HCT116 (cell line): ENCODE results near the gene TCHP. TPM values are rescaled to one million over a fixed set of nuclear protein-coding genes. Genes with fewer than 3 reads are reported as not detected.

Source experiments
- ATAC-seq: fragments of 200-7000 bp; cut with Tn5 transposase; 2 replicates; pipeline ENCODE4 v1.9.1; 2020; ENCODE audit warnings: mild to moderate bottlenecking, moderate library complexity
- BruUV-seq: library from RNA; stranded (reverse); fragments of 400-500 nt; replicated peaks from 2 replicates; lab custom pipeline; 2021; lab: Mats Ljungman, UMichigan
- CTCF ChIA-PET: fragments of 300-600 bp; sonication (Branson Sonifier 250); formaldehyde crosslinking; loops from one replicate; lab custom pipeline; 2021; ENCODE audit warnings: antibody characterized with exemption; lab: Charles Lee
- POLR2A ChIA-PET: fragments of 300-600, 350-600 bp; sonication (Branson Sonifier 250); formaldehyde crosslinking; loops from one replicate; lab custom pipeline; 2021; ENCODE audit warnings: antibody characterized with exemption; lab: Charles Lee
- RAD21 ChIA-PET, 2 experiments: fragments of 300-600 bp; sonication (Branson Sonifier 250); formaldehyde crosslinking; loops; one replicate each; lab custom pipeline; 2023; ENCODE audit warnings: low total read pairs in 2 of 2; ENCODE audit not compliant: uncharacterized antibody in 2 of 2, unreplicated experiment in 2 of 2, low non-redundant PET in 1 of 2; lab: Charles Lee
- DNase-seq: peaks from one replicate; pipeline ENCODE4 v3.0.0-alpha.2; 2010; ENCODE audit warnings: low read depth, low spot score
- H2AFZ ChIP-seq: fragments of 200-600 bp; shearing (Covaris generic), sonication (generic); 2 replicates; pipeline ENCODE4 v1.6.1; 2017; ENCODE audit warnings: low read depth, mixed run types, mixed read lengths, antibody characterized with exemption, low read length; ENCODE audit not compliant: poor library complexity, severe bottlenecking
- H3K27ac ChIP-seq: 2 replicates; pipeline ENCODE4 v1.5.1; 2012; ENCODE audit warnings: low read depth, low read length
- H3K27me3 ChIP-seq: fragments of 200-600 bp; sonication (generic); 2 replicates; pipeline ENCODE4 v1.6.1; 2016; ENCODE audit warnings: mixed run types, low read length, mixed read lengths; ENCODE audit not compliant: insufficient read depth
- H3K36me3 ChIP-seq, 2 experiments: fragments of 200-500 bp in 1 of 2; fragments of 200-600 bp in 1 of 2; sonication (Bioruptor generic) in 1 of 2; sonication (generic) in 1 of 2; 2 replicates each; pipeline versions ENCODE4 v1.5.1 to v1.6.1; 2014 to 2016; ENCODE audit warnings: low read length in 2 of 2, inconsistent platforms in 1 of 2, mixed read lengths in 1 of 2, mixed run types in 1 of 2; ENCODE audit not compliant: insufficient read depth in 2 of 2, control insufficient read depth in 1 of 2
- H3K4me1 ChIP-seq, 2 experiments: fragments of 200-600 bp in 1 of 2; sonication (generic) in 1 of 2; 2 replicates each; pipeline versions ENCODE4 v1.5.1 to v1.6.1; 2012 to 2017; ENCODE audit warnings: low read length in 2 of 2, inconsistent platforms in 1 of 2, mild to moderate bottlenecking in 1 of 2, mixed read lengths in 1 of 2, mixed run types in 1 of 2, moderate library complexity in 1 of 2; ENCODE audit not compliant: insufficient read depth in 2 of 2, control insufficient read depth in 1 of 2
- H3K4me2 ChIP-seq: fragments of 200-600 bp; sonication (generic); 2 replicates; pipeline ENCODE4 v1.6.1; 2017; ENCODE audit warnings: mixed run types, low read length, mixed read lengths
- H3K4me3 ChIP-seq, 2 experiments: fragments of 200-600 bp in 1 of 2; sonication (generic) in 1 of 2; replicated peaks in 1 of 2; 2 replicates each; pipeline ENCODE4 v1.5.1; 2011 to 2016; ENCODE audit warnings: low read length in 2 of 2, control low read depth in 1 of 2, low read depth in 1 of 2, mild to moderate bottlenecking in 1 of 2, mixed read lengths in 1 of 2, mixed run types in 1 of 2
- H3K79me2 ChIP-seq: fragments of 200-600 bp; sonication (generic); 2 replicates; pipeline ENCODE4 v1.6.1; 2017; ENCODE audit warnings: mild to moderate bottlenecking, mixed run types, low read length, moderate library complexity, mixed read lengths; ENCODE audit not compliant: insufficient read depth
- H3K9ac ChIP-seq: fragments of 200-600 bp; sonication (generic); 2 replicates; pipeline ENCODE4 v1.6.1; 2016; ENCODE audit warnings: low read length, mixed read lengths
- H3K9me2 ChIP-seq: fragments of 200-600 bp; sonication (generic), shearing (Covaris generic); 2 replicates; pipeline ENCODE4 v1.6.1; 2017; ENCODE audit warnings: mixed run types, mild to moderate bottlenecking, moderate library complexity; ENCODE audit not compliant: insufficient read depth
- H3K9me3 ChIP-seq, 2 experiments: fragments of 200-500 bp in 1 of 2; fragments of 200-600 bp in 1 of 2; sonication (Bioruptor generic) in 1 of 2; sonication (generic) in 1 of 2; 2 replicates each; pipeline ENCODE4 v1.6.1; 2014 to 2017; ENCODE audit warnings: low read length in 2 of 2, mixed read lengths in 2 of 2, inconsistent platforms in 1 of 2, low read depth in 1 of 2, mild to moderate bottlenecking in 1 of 2, mixed run types in 1 of 2, moderate library complexity in 1 of 2; ENCODE audit not compliant: control insufficient read depth in 1 of 2, insufficient read depth in 1 of 2
- H4K20me1 ChIP-seq: fragments of 200-600 bp; sonication (generic), shearing (Covaris generic); 2 replicates; pipeline ENCODE4 v1.6.1; 2017; ENCODE audit warnings: mixed run types, mild to moderate bottlenecking, moderate library complexity; ENCODE audit not compliant: insufficient read depth
- CBX3 ChIP-seq: IDR thresholded peaks from 2 replicates; pipeline ENCODE4 v1.6.1; 2012; ENCODE audit warnings: low read depth
- CEBPB ChIP-seq: IDR thresholded peaks from 2 replicates; pipeline ENCODE4 v1.6.1; 2012; ENCODE audit warnings: low read depth
- ELF1 ChIP-seq: IDR thresholded peaks from 2 replicates; pipeline ENCODE4 v1.6.1; 2012; ENCODE audit warnings: low read depth, borderline replicate concordance
- EZH2phosphoT487 ChIP-seq: fragments of 200-600 bp; IDR thresholded peaks from 2 replicates; pipeline ENCODE4 v1.6.1; 2018; ENCODE audit warnings: antibody characterized with exemption, borderline replicate concordance
- JUND ChIP-seq: IDR thresholded peaks from 2 replicates; pipeline ENCODE4 v1.6.1; 2012
- POLR2AphosphoS5 ChIP-seq: IDR thresholded peaks from 2 replicates; pipeline ENCODE4 v1.6.1; 2011; ENCODE audit warnings: mild to moderate bottlenecking, low read depth, low read length, moderate library complexity
- SIN3A ChIP-seq: IDR thresholded peaks from 2 replicates; pipeline ENCODE4 v1.6.1; 2012; ENCODE audit warnings: low read depth
- SP1 ChIP-seq: IDR thresholded peaks from 2 replicates; pipeline ENCODE4 v1.6.1; 2012; ENCODE audit warnings: low read depth
- SRF ChIP-seq: IDR thresholded peaks from 2 replicates; pipeline ENCODE4 v1.6.1; 2012; ENCODE audit warnings: low read depth
- TCF7L2 ChIP-seq: IDR thresholded peaks from 2 replicates; pipeline ENCODE4 v1.7.0; 2011; ENCODE audit warnings: borderline replicate concordance, inconsistent platforms; ENCODE audit not compliant: insufficient read depth, insufficient read length; ENCODE audit errors: extremely low read depth
- YY1 ChIP-seq: IDR thresholded peaks from 2 replicates; pipeline ENCODE4 v1.6.1; 2011; ENCODE audit warnings: low read length, low read depth, moderate library complexity, mild to moderate bottlenecking; ENCODE audit not compliant: insufficient replicate concordance; ENCODE audit errors: extremely low read depth
- ZFX ChIP-seq: fragments of 450-650 bp; IDR thresholded peaks from 2 replicates; pipeline ENCODE4 v1.6.1; 2017
- ZNF274 ChIP-seq: fragments of 200-500 bp; sonication (Bioruptor generic); IDR thresholded peaks from 2 replicates; pipeline ENCODE4 v1.6.1; 2014; ENCODE audit warnings: mild to moderate bottlenecking, low read depth, low read length, inconsistent platforms
- intact Hi-C: fragments of 100-400 bp; cut with micrococcal nuclease; formaldehyde crosslinking; loops from 2 replicates; pipeline ENCODE4 v1.10.0; 2022
- total RNA-seq: library from RNA; stranded (reverse); gene quantifications from one replicate; pipeline ENCODE4 v1.2.1, GENCODE V29; 2021; ENCODE audit not compliant: unreplicated experiment
- TF ChIP-seq, protein P1 (sequence below): IDR thresholded peaks from 2 replicates; pipeline ENCODE4 v1.6.1; 2012
- TF ChIP-seq, protein P2 (sequence below): IDR thresholded peaks from 2 replicates; pipeline ENCODE4 v1.6.1; 2011; ENCODE audit warnings: mild to moderate bottlenecking, low read length, moderate library complexity; ENCODE audit not compliant: insufficient replicate concordance; ENCODE audit errors: extremely low read depth
- TF ChIP-seq, protein P3 (sequence below): IDR thresholded peaks from 2 replicates; pipeline ENCODE4 v1.6.1; 2012; ENCODE audit warnings: low read depth
- TF ChIP-seq, protein P4 (sequence below), 3 experiments: fragments of 200-600 bp in 1 of 3; sonication (generic) in 1 of 3; IDR thresholded peaks in 2 of 3; conservative IDR thresholded peaks in 1 of 3; 2 replicates each; pipeline ENCODE4 v1.5.1; 2012 to 2017; ENCODE audit warnings: low read depth in 2 of 3, low read length in 2 of 3, antibody characterized with exemption in 1 of 3, borderline replicate concordance in 1 of 3, control low read depth in 1 of 3, mild to moderate bottlenecking in 1 of 3, mixed read lengths in 1 of 3, mixed run types in 1 of 3, moderate library complexity in 1 of 3; ENCODE audit not compliant: insufficient read depth in 1 of 3
- TF ChIP-seq, protein P5 (sequence below): IDR thresholded peaks from 2 replicates; pipeline ENCODE4 v1.6.1; 2012

The TCHP gene
- total RNA-seq, 1 experiment from 2014 or later: 17.3 TPM

DNA sequence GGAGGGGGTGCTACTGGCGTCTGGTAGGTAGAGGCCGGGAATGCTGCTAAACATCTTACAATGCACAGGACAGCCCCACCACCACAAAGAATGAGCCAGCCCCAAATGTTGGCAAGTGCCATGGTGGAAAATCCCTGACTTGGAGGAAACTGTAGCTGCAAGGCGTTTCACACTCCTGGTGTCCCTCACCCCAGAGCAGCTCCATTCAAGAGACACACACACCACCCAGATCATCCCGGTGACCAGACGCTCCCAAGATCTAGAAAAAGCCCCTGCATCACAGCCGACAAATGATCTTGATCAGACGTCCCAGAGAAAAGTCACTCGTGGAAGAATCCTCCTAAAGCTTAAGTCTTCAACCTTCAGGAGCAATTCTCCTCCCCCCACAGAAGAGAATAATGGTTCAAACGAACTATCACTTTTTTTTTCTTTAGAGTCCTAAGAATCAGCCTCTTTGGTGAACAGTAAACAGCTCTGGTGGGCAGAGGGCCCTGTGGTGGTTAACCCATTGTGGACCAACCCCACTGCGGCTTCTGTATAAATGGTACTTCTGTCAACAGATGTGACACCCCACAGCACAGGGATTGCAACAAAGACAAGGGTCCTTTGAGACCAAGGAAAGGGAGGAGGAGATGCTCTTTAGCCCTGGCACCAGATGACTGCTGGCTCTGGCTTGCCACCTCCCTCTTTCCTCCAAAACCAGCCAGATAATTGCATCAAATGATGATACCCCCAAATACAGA is 22.4 kb upstream of the TCHP start:
- DNase-seq: no peak
- H3K9me3 ChIP-seq: no peaks in the 10 kb centered on the region
- no peak for TF ChIP-seq JUND
- TF ChIP-seq, protein P1, sequence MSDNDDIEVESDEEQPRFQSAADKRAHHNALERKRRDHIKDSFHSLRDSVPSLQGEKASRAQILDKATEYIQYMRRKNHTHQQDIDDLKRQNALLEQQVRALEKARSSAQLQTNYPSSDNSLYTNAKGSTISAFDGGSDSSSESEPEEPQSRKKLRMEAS: no peak
- TF ChIP-seq, protein P2, sequence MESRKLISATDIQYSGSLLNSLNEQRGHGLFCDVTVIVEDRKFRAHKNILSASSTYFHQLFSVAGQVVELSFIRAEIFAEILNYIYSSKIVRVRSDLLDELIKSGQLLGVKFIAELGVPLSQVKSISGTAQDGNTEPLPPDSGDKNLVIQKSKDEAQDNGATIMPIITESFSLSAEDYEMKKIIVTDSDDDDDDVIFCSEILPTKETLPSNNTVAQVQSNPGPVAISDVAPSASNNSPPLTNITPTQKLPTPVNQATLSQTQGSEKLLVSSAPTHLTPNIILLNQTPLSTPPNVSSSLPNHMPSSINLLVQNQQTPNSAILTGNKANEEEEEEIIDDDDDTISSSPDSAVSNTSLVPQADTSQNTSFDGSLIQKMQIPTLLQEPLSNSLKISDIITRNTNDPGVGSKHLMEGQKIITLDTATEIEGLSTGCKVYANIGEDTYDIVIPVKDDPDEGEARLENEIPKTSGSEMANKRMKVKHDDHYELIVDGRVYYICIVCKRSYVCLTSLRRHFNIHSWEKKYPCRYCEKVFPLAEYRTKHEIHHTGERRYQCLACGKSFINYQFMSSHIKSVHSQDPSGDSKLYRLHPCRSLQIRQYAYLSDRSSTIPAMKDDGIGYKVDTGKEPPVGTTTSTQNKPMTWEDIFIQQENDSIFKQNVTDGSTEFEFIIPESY: no peak
- TF ChIP-seq YY1: no peak
- TF ChIP-seq POLR2AphosphoS5: no peak
- TF ChIP-seq TCF7L2: no peak
- no peak for TF ChIP-seq SP1
- TF ChIP-seq SRF: no peak
- TF ChIP-seq, protein P3, sequence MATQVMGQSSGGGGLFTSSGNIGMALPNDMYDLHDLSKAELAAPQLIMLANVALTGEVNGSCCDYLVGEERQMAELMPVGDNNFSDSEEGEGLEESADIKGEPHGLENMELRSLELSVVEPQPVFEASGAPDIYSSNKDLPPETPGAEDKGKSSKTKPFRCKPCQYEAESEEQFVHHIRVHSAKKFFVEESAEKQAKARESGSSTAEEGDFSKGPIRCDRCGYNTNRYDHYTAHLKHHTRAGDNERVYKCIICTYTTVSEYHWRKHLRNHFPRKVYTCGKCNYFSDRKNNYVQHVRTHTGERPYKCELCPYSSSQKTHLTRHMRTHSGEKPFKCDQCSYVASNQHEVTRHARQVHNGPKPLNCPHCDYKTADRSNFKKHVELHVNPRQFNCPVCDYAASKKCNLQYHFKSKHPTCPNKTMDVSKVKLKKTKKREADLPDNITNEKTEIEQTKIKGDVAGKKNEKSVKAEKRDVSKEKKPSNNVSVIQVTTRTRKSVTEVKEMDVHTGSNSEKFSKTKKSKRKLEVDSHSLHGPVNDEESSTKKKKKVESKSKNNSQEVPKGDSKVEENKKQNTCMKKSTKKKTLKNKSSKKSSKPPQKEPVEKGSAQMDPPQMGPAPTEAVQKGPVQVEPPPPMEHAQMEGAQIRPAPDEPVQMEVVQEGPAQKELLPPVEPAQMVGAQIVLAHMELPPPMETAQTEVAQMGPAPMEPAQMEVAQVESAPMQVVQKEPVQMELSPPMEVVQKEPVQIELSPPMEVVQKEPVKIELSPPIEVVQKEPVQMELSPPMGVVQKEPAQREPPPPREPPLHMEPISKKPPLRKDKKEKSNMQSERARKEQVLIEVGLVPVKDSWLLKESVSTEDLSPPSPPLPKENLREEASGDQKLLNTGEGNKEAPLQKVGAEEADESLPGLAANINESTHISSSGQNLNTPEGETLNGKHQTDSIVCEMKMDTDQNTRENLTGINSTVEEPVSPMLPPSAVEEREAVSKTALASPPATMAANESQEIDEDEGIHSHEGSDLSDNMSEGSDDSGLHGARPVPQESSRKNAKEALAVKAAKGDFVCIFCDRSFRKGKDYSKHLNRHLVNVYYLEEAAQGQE: no peak
- TF ChIP-seq ZFX: no peak
- TF ChIP-seq ZNF274: no peak
- TF ChIP-seq ELF1: no peak
- TF ChIP-seq SIN3A: no peak
- no peak for TF ChIP-seq CBX3
- TF ChIP-seq EZH2phosphoT487: no peak
- no peak for TF ChIP-seq CEBPB
- TF ChIP-seq, protein P4, sequence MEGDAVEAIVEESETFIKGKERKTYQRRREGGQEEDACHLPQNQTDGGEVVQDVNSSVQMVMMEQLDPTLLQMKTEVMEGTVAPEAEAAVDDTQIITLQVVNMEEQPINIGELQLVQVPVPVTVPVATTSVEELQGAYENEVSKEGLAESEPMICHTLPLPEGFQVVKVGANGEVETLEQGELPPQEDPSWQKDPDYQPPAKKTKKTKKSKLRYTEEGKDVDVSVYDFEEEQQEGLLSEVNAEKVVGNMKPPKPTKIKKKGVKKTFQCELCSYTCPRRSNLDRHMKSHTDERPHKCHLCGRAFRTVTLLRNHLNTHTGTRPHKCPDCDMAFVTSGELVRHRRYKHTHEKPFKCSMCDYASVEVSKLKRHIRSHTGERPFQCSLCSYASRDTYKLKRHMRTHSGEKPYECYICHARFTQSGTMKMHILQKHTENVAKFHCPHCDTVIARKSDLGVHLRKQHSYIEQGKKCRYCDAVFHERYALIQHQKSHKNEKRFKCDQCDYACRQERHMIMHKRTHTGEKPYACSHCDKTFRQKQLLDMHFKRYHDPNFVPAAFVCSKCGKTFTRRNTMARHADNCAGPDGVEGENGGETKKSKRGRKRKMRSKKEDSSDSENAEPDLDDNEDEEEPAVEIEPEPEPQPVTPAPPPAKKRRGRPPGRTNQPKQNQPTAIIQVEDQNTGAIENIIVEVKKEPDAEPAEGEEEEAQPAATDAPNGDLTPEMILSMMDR (IDR thresholded peaks at IDR 0.05 in 2 of 3, conservative IDR thresholded peaks at IDR 0.05 in 1 of 3; ENCODE audit: borderline replicate concordance in 1 of 3, insufficient read depth in 1 of 3, low read depth in 2 of 3, low read length in 2 of 3): no peak
- TF ChIP-seq, protein P5, sequence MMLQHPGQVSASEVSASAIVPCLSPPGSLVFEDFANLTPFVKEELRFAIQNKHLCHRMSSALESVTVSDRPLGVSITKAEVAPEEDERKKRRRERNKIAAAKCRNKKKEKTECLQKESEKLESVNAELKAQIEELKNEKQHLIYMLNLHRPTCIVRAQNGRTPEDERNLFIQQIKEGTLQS: no peak
- TF ChIP-seq, all 23 proteins: peak for 0
- Histone ChIP-seq H3K36me3 (no peaks in the 10 kb centered on the region), H3K27me3 (no peaks in the 10 kb centered on the region), H3K4me3 (no peak overlapping the region), H3K4me2 (no peak overlapping the region), H4K20me1 (no peaks in the 10 kb centered on the region), H3K4me1 (peaks cover 20 to 32% of the 10 kb centered on the region in 2 experiments), H3K9ac (no peak overlapping the region), H3K27ac (no peak overlapping the region), H3K79me2 (peaks cover 33% of the 10 kb centered on the region), H2AFZ (no peak overlapping the region), H3K9me2 (no peaks in the 10 kb centered on the region)
- ChIA-PET CTCF (interaction anchor here (0.7 kb wide), 1 partner anchor 33 kb away, joined by 3 read pairs; no protein-coding TSS in a partner anchor), RAD21 (no interaction called here), POLR2A (no interaction called here)
- ATAC-seq: no peak
- BruUV-seq: no TSS peak
- intact Hi-C loops: no loop called here
